ENCODE data around the gene HSFX3.

The HSFX3 gene

DNA sequence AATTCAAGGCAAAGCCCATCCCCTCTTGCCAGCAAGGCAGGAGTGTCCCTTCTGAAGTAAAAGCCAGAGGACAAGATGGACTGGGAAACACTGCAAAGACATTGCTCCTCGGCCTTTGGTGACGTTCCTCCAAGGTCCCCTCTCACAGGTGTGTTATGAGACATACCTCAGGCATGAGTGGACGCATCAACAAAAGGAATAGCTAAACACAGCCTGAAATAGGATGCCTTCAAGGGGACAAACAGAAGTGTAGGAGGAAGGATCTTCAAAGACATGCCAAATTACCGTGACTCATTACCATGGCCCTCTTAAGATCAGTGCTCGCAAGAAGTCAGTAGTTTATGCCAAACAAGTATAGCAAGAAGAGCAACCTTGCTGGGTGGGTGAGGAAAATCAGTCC, 38.6 kb downstream of the HSFX3 start:
- TF ChIP-seq, protein P1, sequence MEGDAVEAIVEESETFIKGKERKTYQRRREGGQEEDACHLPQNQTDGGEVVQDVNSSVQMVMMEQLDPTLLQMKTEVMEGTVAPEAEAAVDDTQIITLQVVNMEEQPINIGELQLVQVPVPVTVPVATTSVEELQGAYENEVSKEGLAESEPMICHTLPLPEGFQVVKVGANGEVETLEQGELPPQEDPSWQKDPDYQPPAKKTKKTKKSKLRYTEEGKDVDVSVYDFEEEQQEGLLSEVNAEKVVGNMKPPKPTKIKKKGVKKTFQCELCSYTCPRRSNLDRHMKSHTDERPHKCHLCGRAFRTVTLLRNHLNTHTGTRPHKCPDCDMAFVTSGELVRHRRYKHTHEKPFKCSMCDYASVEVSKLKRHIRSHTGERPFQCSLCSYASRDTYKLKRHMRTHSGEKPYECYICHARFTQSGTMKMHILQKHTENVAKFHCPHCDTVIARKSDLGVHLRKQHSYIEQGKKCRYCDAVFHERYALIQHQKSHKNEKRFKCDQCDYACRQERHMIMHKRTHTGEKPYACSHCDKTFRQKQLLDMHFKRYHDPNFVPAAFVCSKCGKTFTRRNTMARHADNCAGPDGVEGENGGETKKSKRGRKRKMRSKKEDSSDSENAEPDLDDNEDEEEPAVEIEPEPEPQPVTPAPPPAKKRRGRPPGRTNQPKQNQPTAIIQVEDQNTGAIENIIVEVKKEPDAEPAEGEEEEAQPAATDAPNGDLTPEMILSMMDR (IDR thresholded peaks at IDR 0.05; ENCODE audit: low read length, missing control alignments) = no peak
- DNase-seq (ENCODE audit: low read depth) = no peak
- H3K4me3 ChIP-seq (replicated peaks; ENCODE audit: low read depth, low read length) = no peak overlapping the region

- DNase-seq (ENCODE audit: low read depth) = peak; percentile 21
- no peak overlapping the region for H3K4me3 ChIP-seq (replicated peaks; ENCODE audit: low read depth, low read length)
- TF ChIP-seq, protein P1 (IDR thresholded peaks at IDR 0.05; ENCODE audit: low read length, missing control alignments) = peak; percentile 14
Measured at GRCh38 chrX:149510386-149510785, 39.3 kb downstream of the HSFX3 start.

GRCh38 chrX:149508467-149508866, 41.3 kb downstream of the HSFX3 start:
- TF ChIP-seq, protein P1 (IDR thresholded peaks at IDR 0.05; ENCODE audit: low read length, missing control alignments) = no peak
- no peak for DNase-seq (ENCODE audit: low read depth)
- H3K4me3 ChIP-seq (replicated peaks; ENCODE audit: low read depth, low read length) = no peak overlapping the region

GRCh38 chrX:149506349-149506748, 43.4 kb downstream of the HSFX3 start:
- no peak overlapping the region for H3K4me3 ChIP-seq (replicated peaks; ENCODE audit: low read depth, low read length)
- TF ChIP-seq, protein P1 (IDR thresholded peaks at IDR 0.05; ENCODE audit: low read length, missing control alignments) = no peak
- DNase-seq (ENCODE audit: low read depth) = no peak

- TF ChIP-seq, protein P1 (IDR thresholded peaks at IDR 0.05; ENCODE audit: low read length, missing control alignments) = no peak
- H3K4me3 ChIP-seq (replicated peaks; ENCODE audit: low read depth, low read length) = no peak overlapping the region
- no peak for DNase-seq (ENCODE audit: low read depth)
Measured at GRCh38 chrX:149505671-149506070, 44.1 kb downstream of the HSFX3 start.

DNA sequence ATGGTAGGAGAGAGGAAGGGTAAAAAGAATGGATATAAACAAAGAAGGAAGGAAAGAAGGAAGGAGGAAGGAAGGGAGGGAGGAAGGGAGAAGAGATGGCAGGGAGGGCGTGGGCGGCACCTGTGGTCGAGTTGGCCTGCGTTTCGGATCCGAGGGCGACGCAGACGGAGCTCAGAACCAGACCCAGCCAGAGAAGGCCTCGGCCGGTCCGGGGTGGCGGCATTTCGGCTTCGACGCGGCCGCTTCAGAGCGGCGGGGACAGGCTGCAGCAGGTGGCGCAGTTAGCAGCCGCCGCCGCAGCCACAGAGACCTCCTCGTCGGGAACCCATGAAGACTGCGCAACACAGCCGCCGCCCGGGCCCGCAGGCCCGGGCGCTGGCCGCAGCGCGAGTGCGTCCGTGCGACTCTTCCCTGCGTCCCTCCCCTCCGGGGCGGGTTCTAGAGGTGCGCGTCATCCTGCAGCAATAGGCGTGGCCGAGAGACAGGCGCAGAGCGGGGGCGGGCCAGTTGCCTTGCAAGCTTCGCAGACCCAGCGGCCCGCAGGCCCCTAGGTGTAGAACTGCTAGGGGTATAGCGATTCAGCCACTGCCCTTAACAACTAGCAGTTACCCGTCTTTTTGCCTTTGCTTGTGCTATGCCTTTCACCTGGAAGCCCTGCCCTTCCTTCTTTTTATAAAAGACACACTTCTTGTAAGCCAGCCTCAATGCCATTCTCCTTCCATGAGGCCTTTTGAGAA, 44.6 kb downstream of the HSFX3 start, which contains the start of gene IDS:
Gene IDS (minus strand): TSS at position 392 of the 737 bp plus-strand sequence. CDS start 169 bp downstream, at position 223.
- TF ChIP-seq, protein P1 (IDR thresholded peaks at IDR 0.05; ENCODE audit: low read length, missing control alignments) = no peak
- peak; percentile 84 for DNase-seq (ENCODE audit: low read depth)
- peak within 1 kb of the TSS; percentile 65 for H3K4me3 ChIP-seq (replicated peaks; ENCODE audit: low read depth, low read length)
